Fibroblast of villous mesenchyme (primary cell): ENCODE measurements around the gene ARHGAP27. TPM values are rescaled to one million over a fixed set of nuclear protein-coding genes. Genes with fewer than 3 reads are reported as not detected.

Source experiments
- total RNA-seq: library from RNA; depleted of rRNA; stranded (reverse); fragments of >200 nt; gene quantifications from 2 replicates; pipeline ENCODE4 v1.2.3, GENCODE V29; 2012

Gene ARHGAP27
- total RNA-seq, 1 donor, result 1.7 TPM

Other genes with a start within 250 kb of the ARHGAP27 start
- 3.5 and 5.2 TPM in 2 replicates for gene FMNL1, start 211.0 kb downstream of the ARHGAP27 start, total RNA-seq
- gene SPATA32, start 170.8 kb downstream of the ARHGAP27 start, total RNA-seq, result under 0.01 TPM in 1 of 2 replicates, not detected in the other
- gene MAP3K14, start 115.8 kb downstream of the ARHGAP27 start, total RNA-seq, result 1.6 and 1.7 TPM in 2 replicates
- gene PLEKHM1, start 57.9 kb upstream of the ARHGAP27 start, total RNA-seq, result 20.9 and 25.0 TPM in 2 replicates